ENCODE measurements around the gene LLCFC1. TPM values are rescaled to one million over a fixed set of nuclear protein-coding genes. Genes with fewer than 3 reads are reported as not detected.

The LLCFC1 gene
- total RNA-seq, 4 donors from 2014 or later: not detected

DNA sequence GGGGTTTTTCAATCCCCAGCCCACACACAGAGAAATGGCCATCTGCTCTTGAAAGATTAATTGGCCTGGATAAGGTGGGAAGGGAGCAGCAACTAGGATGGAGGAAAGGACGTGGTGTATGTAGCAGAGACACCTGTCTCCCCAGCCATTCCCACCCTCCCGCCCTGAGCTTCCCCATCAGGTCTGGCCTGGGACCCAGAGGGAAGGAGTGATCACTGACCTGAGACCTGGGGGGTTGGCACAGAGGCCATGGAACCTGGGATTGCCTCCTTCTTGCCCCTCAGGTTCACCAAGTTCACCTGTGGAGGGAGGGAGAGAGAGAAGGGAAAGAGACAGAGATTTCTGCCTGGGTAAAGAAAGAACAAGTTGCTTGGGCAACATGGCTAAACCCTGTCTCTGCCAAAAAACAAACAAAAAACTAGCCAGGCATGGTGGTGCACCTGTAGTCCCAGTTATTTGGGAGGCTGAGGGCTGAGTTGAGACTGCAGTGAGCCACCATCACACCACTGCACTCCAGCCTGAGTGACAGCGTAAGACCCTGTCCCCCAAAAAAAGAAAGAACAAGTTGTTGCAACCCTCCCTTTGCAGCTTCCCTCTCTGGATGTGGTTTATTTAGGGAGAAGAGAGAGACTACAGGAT, 42.4 kb upstream of the LLCFC1 start:
- H3K27me3 ChIP-seq: peaks cover 0 to 27% (median 0%) of the 10 kb centered on the region in 4 donors
- H3K4me3 ChIP-seq: no peak overlapping the region
- H3K27ac ChIP-seq (replicated peaks in 1 of 4): no peak overlapping the region
- H3K9me3 ChIP-seq: no peaks in the 10 kb centered on the region
- intact Hi-C loops (cut with DNase I): no loop called here
- DNase-seq (ENCODE audit: extremely low spot score): no peak
- TF ChIP-seq, protein P1, sequence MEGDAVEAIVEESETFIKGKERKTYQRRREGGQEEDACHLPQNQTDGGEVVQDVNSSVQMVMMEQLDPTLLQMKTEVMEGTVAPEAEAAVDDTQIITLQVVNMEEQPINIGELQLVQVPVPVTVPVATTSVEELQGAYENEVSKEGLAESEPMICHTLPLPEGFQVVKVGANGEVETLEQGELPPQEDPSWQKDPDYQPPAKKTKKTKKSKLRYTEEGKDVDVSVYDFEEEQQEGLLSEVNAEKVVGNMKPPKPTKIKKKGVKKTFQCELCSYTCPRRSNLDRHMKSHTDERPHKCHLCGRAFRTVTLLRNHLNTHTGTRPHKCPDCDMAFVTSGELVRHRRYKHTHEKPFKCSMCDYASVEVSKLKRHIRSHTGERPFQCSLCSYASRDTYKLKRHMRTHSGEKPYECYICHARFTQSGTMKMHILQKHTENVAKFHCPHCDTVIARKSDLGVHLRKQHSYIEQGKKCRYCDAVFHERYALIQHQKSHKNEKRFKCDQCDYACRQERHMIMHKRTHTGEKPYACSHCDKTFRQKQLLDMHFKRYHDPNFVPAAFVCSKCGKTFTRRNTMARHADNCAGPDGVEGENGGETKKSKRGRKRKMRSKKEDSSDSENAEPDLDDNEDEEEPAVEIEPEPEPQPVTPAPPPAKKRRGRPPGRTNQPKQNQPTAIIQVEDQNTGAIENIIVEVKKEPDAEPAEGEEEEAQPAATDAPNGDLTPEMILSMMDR (IDR thresholded peaks at IDR 0.05): no peak
- TF ChIP-seq POLR2AphosphoS5 (IDR thresholded peaks at IDR 0.05) (no peak), POLR2A (IDR thresholded peaks at IDR 0.05; ENCODE audit: low read depth) (no peak), EP300 (IDR thresholded peaks at IDR 0.05) (no peak)
- 71% methylated on average over 3 of the region's 3 CpGs for WGBS
- H3K4me1 ChIP-seq: no peaks in the 10 kb centered on the region
- no peaks in the 10 kb centered on the region for H3K36me3 ChIP-seq

DNA sequence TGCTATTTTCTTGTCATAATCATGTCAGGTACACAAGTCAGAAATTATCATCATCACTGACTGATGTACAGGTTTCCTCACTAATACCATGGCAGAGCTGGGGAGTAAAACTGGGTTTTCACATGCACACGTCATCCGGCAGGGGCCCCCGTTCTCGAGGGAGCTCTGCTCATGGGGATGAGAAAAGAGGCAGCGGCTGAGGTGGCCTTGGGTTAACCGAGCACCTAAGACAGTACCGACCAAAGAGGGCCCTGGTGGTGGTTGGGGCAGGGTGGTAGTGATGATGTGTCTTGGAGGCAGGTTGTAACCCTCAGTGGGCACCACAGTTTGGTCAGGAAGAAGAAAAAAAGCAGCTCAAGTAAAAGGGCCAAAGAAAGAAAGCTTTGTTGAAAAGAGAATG, 41.6 kb upstream of the LLCFC1 start:
- intact Hi-C loops (cut with DNase I): no loop called here
- Histone ChIP-seq H3K36me3 (no peaks in the 10 kb centered on the region), H3K9me3 (no peaks in the 10 kb centered on the region), H3K27me3 (peaks cover 0 to 27% (median 0%) of the 10 kb centered on the region in 4 donors), H3K4me3 (no peak overlapping the region), H3K27ac (replicated peaks in 1 of 4) (no peak overlapping the region), H3K4me1 (no peaks in the 10 kb centered on the region)
- TF ChIP-seq POLR2A (IDR thresholded peaks at IDR 0.05; ENCODE audit: low read depth) (no peak), EP300 (IDR thresholded peaks at IDR 0.05) (no peak), POLR2AphosphoS5 (IDR thresholded peaks at IDR 0.05) (no peak)
- TF ChIP-seq, protein P1 (IDR thresholded peaks at IDR 0.05): no peak
- 81% methylated on average over 7 of the region's 7 CpGs for WGBS
- no peak for DNase-seq (ENCODE audit: extremely low spot score)

DNA sequence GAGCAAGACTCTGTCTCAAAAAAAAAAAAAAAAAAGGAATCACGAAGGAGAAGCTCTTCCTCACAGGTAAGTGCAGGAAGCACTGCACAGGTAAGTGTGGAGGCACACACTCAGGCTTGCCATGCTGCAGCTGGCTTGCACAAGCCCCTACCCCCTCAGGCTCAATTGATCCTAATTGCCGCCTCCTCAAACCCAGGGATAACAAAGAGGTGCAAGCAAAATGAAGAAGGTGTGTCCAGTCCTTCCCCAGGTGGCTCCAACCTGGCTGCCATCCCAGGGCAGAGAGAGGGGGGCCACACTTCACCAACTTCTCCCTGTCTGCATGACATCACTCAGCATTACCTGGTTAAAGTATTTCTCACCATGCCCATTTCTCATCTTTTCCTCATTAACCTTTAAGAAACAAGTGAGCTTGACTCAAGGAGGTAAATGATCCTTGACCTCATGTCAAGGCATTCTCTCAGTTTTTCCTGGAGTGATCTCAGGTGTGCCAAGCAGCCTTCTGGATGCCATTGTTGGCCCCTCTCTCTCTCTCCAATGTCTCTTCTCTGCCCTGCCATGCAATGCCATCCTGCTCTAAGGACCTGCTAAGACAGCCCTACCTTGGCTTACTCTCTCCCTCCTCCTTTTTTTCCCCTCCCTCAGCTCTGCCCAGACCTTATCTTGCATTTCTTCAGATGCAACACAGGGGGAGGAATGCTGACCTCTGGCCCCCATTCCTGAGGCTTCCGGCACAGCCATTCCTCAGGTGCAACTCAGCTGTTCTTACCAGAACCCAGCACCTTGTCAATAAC, 40.7 kb upstream of the LLCFC1 start:
- no peak overlapping the region for H3K27ac ChIP-seq (replicated peaks in 1 of 4)
- H3K36me3 ChIP-seq: no peaks in the 10 kb centered on the region
- DNase-seq (ENCODE audit: extremely low spot score): no peak
- WGBS: 68% methylated on average over 3 of the region's 3 CpGs
- H3K4me1 ChIP-seq: no peaks in the 10 kb centered on the region
- TF ChIP-seq POLR2AphosphoS5 (IDR thresholded peaks at IDR 0.05) (no peak), POLR2A (IDR thresholded peaks at IDR 0.05; ENCODE audit: low read depth) (no peak), EP300 (IDR thresholded peaks at IDR 0.05) (no peak)
- TF ChIP-seq, protein P1 (IDR thresholded peaks at IDR 0.05): no peak
- no peak overlapping the region for H3K4me3 ChIP-seq
- peaks cover 0 to 22% (median 0%) of the 10 kb centered on the region in 4 donors for H3K27me3 ChIP-seq
- no peaks in the 10 kb centered on the region for H3K9me3 ChIP-seq
- intact Hi-C loops (cut with DNase I): no loop called here

DNA sequence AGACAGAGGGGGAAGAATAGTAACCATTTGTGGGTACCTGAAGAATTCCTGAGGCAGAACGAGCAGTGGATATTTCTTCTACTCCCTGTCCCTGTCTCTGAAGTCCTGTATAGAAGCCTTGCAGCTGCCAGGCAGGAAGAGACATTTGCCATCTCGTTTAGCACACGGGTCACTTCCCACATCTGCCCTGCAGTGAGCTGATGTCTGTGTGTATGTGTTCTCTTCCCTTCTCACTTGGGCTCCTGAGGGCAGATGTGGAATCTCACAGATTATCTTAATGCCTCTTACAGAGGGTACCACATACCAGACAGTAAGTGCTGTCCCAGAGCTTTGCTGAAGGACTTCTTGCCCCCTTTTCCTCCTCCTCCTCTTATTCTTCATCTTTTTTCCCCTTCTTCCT, 39.6 kb upstream of the LLCFC1 start:
- peaks cover 0 to 15% (median 0%) of the 10 kb centered on the region in 4 donors for H3K27me3 ChIP-seq
- no peak overlapping the region for H3K4me3 ChIP-seq
- TF ChIP-seq POLR2AphosphoS5 (IDR thresholded peaks at IDR 0.05) (no peak), POLR2A (IDR thresholded peaks at IDR 0.05; ENCODE audit: low read depth) (no peak), EP300 (IDR thresholded peaks at IDR 0.05) (no peak)
- TF ChIP-seq, protein P1 (IDR thresholded peaks at IDR 0.05): no peak
- WGBS: 22% methylated on average over 3 of the region's 3 CpGs
- H3K27ac ChIP-seq (replicated peaks in 1 of 4): no peak overlapping the region
- peaks cover 0 to 5% (median 0%) of the 10 kb centered on the region in 4 donors for H3K9me3 ChIP-seq
- no peaks in the 10 kb centered on the region for H3K4me1 ChIP-seq
- no peaks in the 10 kb centered on the region for H3K36me3 ChIP-seq
- intact Hi-C loops (cut with DNase I): no loop called here
- no peak for DNase-seq (ENCODE audit: extremely low spot score)

All from esophagus muscularis mucosa (tissue), 4 donors.